Panc1 (cell line): ENCODE data around the gene NFATC1. TPM values are rescaled to one million over a fixed set of nuclear protein-coding genes. Genes with fewer than 3 reads are reported as not detected.

ENCODE experiments used
- ATAC-seq: fragments of 200-7000 bp; cut with Tn5 transposase; 2 replicates; pipeline ENCODE4 v1.9.1; 2020; ENCODE audit warnings: mild to moderate bottlenecking, moderate library complexity
- BruUV-seq: library from RNA; stranded (reverse); fragments of 400-500 nt; replicated peaks from 2 replicates; lab custom pipeline; 2021; lab: Mats Ljungman, UMichigan
- CTCF ChIA-PET: fragments of 300-600 bp; sonication (Branson Sonifier 250); formaldehyde crosslinking; loops from one replicate; lab custom pipeline; 2022; ENCODE audit warnings: antibody characterized with exemption; lab: Charles Lee
- POLR2A ChIA-PET: fragments of 300-600 bp; sonication (Branson Sonifier 250); formaldehyde crosslinking; loops from one replicate; lab custom pipeline; 2022; ENCODE audit warnings: antibody characterized with exemption; lab: Charles Lee
- DNase-seq: peaks from one replicate; pipeline ENCODE4 v3.0.0-alpha.2; 2010; ENCODE audit warnings: low read depth, low spot score
- H3K27ac ChIP-seq: 2 replicates; pipeline ENCODE4 v1.5.1; 2011; ENCODE audit warnings: mild to moderate bottlenecking, low read length, inconsistent platforms
- H3K27me3 ChIP-seq: fragments of 200-500 bp; sonication (Bioruptor generic); 2 replicates; pipeline ENCODE4 v1.6.0; 2014; ENCODE audit warnings: low read length, inconsistent platforms; ENCODE audit not compliant: control insufficient read depth, insufficient read depth
- H3K36me3 ChIP-seq: fragments of 200-500 bp; sonication (Bioruptor generic); 2 replicates; pipeline ENCODE4 v1.5.1; 2014; ENCODE audit warnings: inconsistent platforms, mild to moderate bottlenecking, low read length, moderate library complexity; ENCODE audit not compliant: control insufficient read depth, insufficient read depth
- H3K4me1 ChIP-seq: 2 replicates; pipeline ENCODE4 v1.5.1; 2011; ENCODE audit warnings: inconsistent platforms, mild to moderate bottlenecking, low read length, moderate library complexity; ENCODE audit not compliant: control insufficient read depth, insufficient read depth
- H3K4me3 ChIP-seq, 2 experiments: 2 replicates each; pipeline ENCODE4 v1.5.1; 2011 to 2012; ENCODE audit warnings: low read depth in 2 of 2, low read length in 2 of 2, mild to moderate bottlenecking in 2 of 2, inconsistent platforms in 1 of 2, moderate library complexity in 1 of 2
- H3K9me3 ChIP-seq: fragments of 200-500 bp; sonication (Bioruptor generic); 2 replicates; pipeline ENCODE4 v1.5.1; 2014; ENCODE audit warnings: low read depth, mild to moderate bottlenecking, inconsistent platforms, low read length, moderate library complexity; ENCODE audit not compliant: control insufficient read depth, insufficient read depth
- CTCF ChIP-seq: fragments of 450-650 bp; IDR thresholded peaks from 2 replicates; pipeline ENCODE4 v1.5.1; 2017; ENCODE audit warnings: mild to moderate bottlenecking
- POLR2AphosphoS5 ChIP-seq: IDR thresholded peaks from 2 replicates; pipeline ENCODE4 v1.6.1; 2012; ENCODE audit warnings: mild to moderate bottlenecking, low read depth, low read length, moderate library complexity
- REST ChIP-seq, 2 experiments: IDR thresholded peaks; 2 replicates each; pipeline ENCODE4 v1.6.1; 2011 to 2012; ENCODE audit warnings: low read depth in 2 of 2, control low read depth in 1 of 2, low read length in 1 of 2, mild to moderate bottlenecking in 1 of 2, moderate library complexity in 1 of 2; ENCODE audit not compliant: insufficient read depth in 1 of 2
- SIN3A ChIP-seq: IDR thresholded peaks from 2 replicates; pipeline ENCODE4 v1.6.1; 2012; ENCODE audit warnings: low read depth, mild to moderate bottlenecking, low read length, moderate library complexity, borderline replicate concordance; ENCODE audit not compliant: insufficient read depth
- TCF7L2 ChIP-seq: IDR thresholded peaks from 2 replicates; pipeline ENCODE4 v1.6.1; 2011; ENCODE audit warnings: mild to moderate bottlenecking, low read depth, low read length, inconsistent platforms
- in situ Hi-C: cut with HindIII; loops from 2 replicates; pipeline ENCODE4 v1.10.0; 2016; ENCODE audit warnings: low sequenced_read_pairs, low pct_unique_long_range_greater_than_20kb
- intact Hi-C: fragments of 100-400 bp; cut with micrococcal nuclease; formaldehyde crosslinking; loops from one replicate; pipeline ENCODE4 v1.10.0; 2022; ENCODE audit not compliant: unreplicated experiment
- total RNA-seq: library from RNA; stranded (reverse); gene quantifications from one replicate; pipeline ENCODE4 v1.2.1, GENCODE V29; 2021; ENCODE audit not compliant: unreplicated experiment

The NFATC1 gene
- total RNA-seq, 1 experiment from 2014 or later, result 30.8 TPM

GRCh38 chr18:79545255-79545654 lies 149.5 kb downstream of the NFATC1 start:
- ChIA-PET CTCF (interaction anchor here (0.6 kb wide), 1 partner anchor 9 kb away, joined by 3 read pairs; no protein-coding TSS in a partner anchor), POLR2A (no interaction called here)
- TF ChIP-seq CTCF, result no peak
- no peak for TF ChIP-seq REST (IDR thresholded peaks at IDR 0.05; ENCODE audit: insufficient read depth in 1 of 2, low read depth in 2 of 2, low read length in 1 of 2)
- TF ChIP-seq POLR2AphosphoS5, result no peak
- TF ChIP-seq TCF7L2, result no peak
- TF ChIP-seq SIN3A, result no peak
- H3K27ac ChIP-seq, result no peak overlapping the region
- H3K9me3 ChIP-seq, result no peaks in the 10 kb centered on the region
- ATAC-seq (no peak), DNase-seq (no peak)
- H3K36me3 ChIP-seq, result no peaks in the 10 kb centered on the region
- in situ Hi-C loops (no loop called here), intact Hi-C loops (no loop called here)
- BruUV-seq, result no TSS peak
- H3K27me3 ChIP-seq, result peaks cover 16% of the 10 kb centered on the region
- no peaks in the 10 kb centered on the region for H3K4me1 ChIP-seq
- H3K4me3 ChIP-seq, result no peak overlapping the region

GRCh38 chr18:79545736-79546171 lies 150.0 kb downstream of the NFATC1 start:
- in situ Hi-C loops (no loop called here), intact Hi-C loops (no loop called here)
- no peak for DNase-seq
- Histone ChIP-seq H3K27me3 (peaks cover 16% of the 10 kb centered on the region), H3K4me1 (no peaks in the 10 kb centered on the region), H3K27ac (no peak overlapping the region), H3K4me3 (no peak overlapping the region), H3K9me3 (no peaks in the 10 kb centered on the region), H3K36me3 (no peaks in the 10 kb centered on the region)
- POLR2A ChIA-PET, result no interaction called here
- BruUV-seq, result no TSS peak
- CTCF ChIA-PET, result no interaction called here
- no peak for ATAC-seq
- TF ChIP-seq SIN3A, result no peak
- no peak for TF ChIP-seq POLR2AphosphoS5
- TF ChIP-seq CTCF, result no peak
- TF ChIP-seq TCF7L2, result no peak
